ENCODE results near the gene PRKAR2A.
"Not testable (repeated sequence)": the region's sequence is repeated elsewhere in the genome, so short reads cannot be mapped to it uniquely, and the experiment has no call there.

The PRKAR2A gene

DNA sequence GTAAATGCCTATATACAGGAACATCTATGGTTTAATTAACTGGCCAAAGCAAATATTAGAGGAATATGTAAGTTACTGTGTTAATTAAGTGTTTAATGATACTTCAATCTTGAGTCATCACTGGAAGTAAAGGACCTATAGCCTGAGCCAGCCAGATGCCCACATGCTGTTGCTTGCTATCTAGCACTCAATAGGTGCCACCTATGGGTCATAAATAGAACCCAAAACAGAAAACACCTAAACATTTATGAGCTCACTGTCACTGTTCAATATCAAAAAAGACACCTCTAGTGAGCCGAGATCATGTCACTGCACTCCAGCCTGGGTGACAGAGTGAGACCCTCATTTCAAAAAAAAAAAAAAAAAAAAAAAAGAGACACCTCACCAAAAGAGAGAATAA is 82.3 kb downstream of the PRKAR2A start:
- Histone ChIP-seq H3K4me3 (no peak overlapping the region), H3K9me3 (no peaks in the 10 kb centered on the region), H3K27ac (no peak overlapping the region), H3K27me3 (no peaks in the 10 kb centered on the region), H3K36me3 (peaks cover 24 to 74% (median 37%) of the 10 kb centered on the region in 3 donors), H3K4me1 (no peaks in the 10 kb centered on the region)
- intact Hi-C loops (cut with DNase I; ENCODE audit: low total_unique reads): no loop called here
- DNase-seq: no peak
- TF ChIP-seq, protein P1, sequence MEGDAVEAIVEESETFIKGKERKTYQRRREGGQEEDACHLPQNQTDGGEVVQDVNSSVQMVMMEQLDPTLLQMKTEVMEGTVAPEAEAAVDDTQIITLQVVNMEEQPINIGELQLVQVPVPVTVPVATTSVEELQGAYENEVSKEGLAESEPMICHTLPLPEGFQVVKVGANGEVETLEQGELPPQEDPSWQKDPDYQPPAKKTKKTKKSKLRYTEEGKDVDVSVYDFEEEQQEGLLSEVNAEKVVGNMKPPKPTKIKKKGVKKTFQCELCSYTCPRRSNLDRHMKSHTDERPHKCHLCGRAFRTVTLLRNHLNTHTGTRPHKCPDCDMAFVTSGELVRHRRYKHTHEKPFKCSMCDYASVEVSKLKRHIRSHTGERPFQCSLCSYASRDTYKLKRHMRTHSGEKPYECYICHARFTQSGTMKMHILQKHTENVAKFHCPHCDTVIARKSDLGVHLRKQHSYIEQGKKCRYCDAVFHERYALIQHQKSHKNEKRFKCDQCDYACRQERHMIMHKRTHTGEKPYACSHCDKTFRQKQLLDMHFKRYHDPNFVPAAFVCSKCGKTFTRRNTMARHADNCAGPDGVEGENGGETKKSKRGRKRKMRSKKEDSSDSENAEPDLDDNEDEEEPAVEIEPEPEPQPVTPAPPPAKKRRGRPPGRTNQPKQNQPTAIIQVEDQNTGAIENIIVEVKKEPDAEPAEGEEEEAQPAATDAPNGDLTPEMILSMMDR (IDR thresholded peaks at IDR 0.05): no peak

DNA sequence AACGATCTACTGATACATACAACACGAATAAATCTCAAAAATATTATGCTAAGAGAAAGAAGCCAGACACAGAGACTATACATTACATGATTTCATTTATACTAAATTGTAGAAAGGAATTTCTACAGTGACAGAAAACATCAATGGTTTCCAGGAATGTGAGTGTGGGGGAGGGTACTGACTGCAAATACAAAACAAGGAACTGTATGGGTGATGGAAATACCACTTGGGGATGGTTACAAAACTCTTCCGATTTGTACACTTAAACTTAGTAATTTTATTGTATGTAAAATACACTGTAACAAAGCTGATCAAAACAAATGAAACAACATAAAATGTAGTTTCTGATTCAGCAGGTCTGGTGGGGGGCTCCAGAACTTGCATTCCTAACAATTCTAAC is 84.9 kb downstream of the PRKAR2A start:
- Histone ChIP-seq H3K4me1 (no peaks in the 10 kb centered on the region), H3K27ac (no peak overlapping the region), H3K27me3 (no peaks in the 10 kb centered on the region), H3K9me3 (no peaks in the 10 kb centered on the region), H3K4me3 (no peak overlapping the region), H3K36me3 (peaks cover 41 to 86% (median 46%) of the 10 kb centered on the region in 3 donors)
- no peak for DNase-seq
- intact Hi-C loops (cut with DNase I; ENCODE audit: low total_unique reads): no loop called here
- TF ChIP-seq, protein P1 (IDR thresholded peaks at IDR 0.05): no peak

DNA sequence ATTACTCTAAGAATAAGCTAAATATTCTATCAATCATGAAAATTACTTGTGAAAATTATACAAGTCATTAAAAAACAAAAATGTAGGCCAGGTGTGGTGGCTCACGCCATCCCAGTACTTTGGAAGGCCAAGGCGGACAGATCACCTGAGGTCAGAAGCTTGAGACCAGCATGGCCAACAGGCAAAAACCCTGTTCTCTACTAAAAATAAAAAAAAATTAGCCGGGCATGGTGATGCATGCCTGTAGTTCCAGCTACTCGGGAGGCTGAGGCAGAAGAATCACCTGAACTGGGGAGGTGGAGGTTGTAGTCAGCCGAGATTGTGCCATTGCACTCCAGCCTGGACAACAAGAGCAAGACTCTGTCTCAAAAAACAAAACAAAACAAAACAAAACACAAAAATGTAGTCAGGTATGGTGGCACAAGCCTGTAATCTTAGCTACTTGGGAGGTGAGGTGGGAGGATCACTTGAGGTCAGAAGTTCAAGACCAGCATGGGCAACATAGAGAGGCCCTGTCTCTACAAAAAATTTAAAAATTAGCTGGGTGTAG is 87.6 kb downstream of the PRKAR2A start:
- intact Hi-C loops (cut with DNase I; ENCODE audit: low total_unique reads); H3K4me3 ChIP-seq; H3K9me3 ChIP-seq; H3K4me1 ChIP-seq; H3K27me3 ChIP-seq; H3K27ac ChIP-seq; DNase-seq: not testable (repeated sequence)
- H3K36me3 ChIP-seq: peaks cover 53 to 92% (median 64%) of the 10 kb centered on the region in 3 donors

DNA sequence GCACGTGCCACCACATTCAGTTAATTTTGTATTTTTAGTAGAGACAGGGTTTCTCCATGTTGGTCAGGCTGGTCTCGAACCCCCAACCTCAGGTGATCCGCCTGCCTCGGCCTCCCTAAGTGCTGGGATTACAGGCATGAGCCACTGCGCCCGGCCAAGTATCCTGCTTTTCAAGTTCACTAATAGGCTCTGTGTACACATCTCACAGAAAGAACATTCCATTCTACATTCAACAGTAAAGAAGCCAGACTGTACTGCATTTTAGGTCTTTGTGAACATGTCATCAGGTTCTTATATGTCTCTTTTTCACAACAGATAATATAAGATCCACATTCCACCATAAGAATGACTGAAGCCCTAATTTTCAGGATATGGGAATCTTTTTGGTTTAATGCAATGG is 88.1 kb downstream of the PRKAR2A start:
- DNase-seq; H3K4me3 ChIP-seq; intact Hi-C loops (cut with DNase I; ENCODE audit: low total_unique reads); H3K4me1 ChIP-seq; H3K27me3 ChIP-seq; H3K9me3 ChIP-seq; H3K27ac ChIP-seq: not testable (repeated sequence)
- peaks cover 48 to 88% (median 59%) of the 10 kb centered on the region in 3 donors for H3K36me3 ChIP-seq

DNA sequence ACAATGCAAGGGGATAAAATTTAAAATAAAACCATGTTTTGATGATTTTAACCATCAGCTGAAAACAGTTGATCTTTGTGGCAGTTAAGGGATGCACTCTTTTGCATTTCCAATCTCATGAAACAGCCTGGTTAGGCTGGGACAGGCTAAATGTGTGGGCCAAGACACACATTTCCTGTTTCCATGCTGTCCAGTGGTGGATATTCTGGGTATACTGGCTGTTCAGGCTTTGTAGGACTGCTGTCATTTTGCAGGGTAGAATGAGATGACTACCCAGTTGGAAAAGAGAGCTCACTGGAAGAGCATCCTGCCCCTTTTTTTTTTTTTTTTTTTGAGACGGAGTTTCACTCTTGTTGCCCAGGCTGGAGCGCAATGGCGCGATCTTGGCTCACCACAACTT is 88.6 kb downstream of the PRKAR2A start:
- intact Hi-C loops (cut with DNase I; ENCODE audit: low total_unique reads): no loop called here
- Histone ChIP-seq H3K4me1 (no peaks in the 10 kb centered on the region), H3K36me3 (peaks cover 43 to 88% (median 59%) of the 10 kb centered on the region in 3 donors), H3K9me3 (no peaks in the 10 kb centered on the region), H3K27me3 (no peaks in the 10 kb centered on the region), H3K4me3 (no peak overlapping the region), H3K27ac (no peak overlapping the region)
- no peak for DNase-seq
- TF ChIP-seq, protein P1 (IDR thresholded peaks at IDR 0.05): no peak

DNA sequence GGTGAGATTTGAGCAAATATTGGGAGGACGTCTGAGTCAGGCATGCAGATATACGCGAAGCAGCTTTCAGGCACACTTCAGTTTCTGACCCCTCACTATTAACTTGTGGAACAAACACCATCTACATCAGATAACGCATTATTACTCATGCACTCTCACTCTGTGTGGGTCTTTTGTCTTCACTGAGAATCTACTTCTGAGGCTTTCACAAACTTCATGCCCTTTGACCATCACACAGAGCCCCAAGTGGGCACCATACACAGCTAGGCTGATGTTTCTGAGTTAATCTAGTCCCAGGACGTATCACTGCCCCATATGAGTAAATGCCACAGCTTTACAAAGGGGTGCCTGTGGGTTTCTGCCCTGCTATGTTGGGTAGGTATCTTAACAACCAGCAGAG is 91.0 kb downstream of the PRKAR2A start:
- Histone ChIP-seq H3K4me1 (no peaks in the 10 kb centered on the region), H3K9me3 (no peaks in the 10 kb centered on the region), H3K36me3 (peaks cover 47 to 77% (median 55%) of the 10 kb centered on the region in 3 donors), H3K27ac (no peak overlapping the region), H3K4me3 (no peak overlapping the region), H3K27me3 (no peaks in the 10 kb centered on the region)
- intact Hi-C loops (cut with DNase I; ENCODE audit: low total_unique reads): no loop called here
- no peak for DNase-seq
- TF ChIP-seq, protein P1 (IDR thresholded peaks at IDR 0.05): no peak

DNA sequence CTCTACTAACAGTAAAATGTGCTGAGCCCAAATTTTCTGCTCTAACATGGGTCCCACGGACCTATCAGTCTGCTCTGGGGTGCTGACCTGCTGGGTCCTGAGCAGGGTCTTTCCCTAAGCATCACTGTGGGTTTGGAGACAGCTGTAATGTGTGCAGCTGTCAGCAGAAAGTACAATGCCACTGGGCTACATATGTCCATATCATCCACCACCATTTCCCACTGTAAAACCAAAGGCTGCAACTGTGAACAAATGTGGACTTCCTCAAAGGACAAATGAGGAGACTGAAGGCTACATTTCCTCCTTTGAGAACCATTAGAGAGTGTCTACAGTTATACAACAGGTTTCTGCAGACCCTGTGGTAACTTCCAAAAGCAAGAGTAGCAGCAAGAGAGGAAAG is 96.8 kb downstream of the PRKAR2A start:
- intact Hi-C loops (cut with DNase I; ENCODE audit: low total_unique reads): no loop called here
- Histone ChIP-seq H3K27ac (no peak overlapping the region), H3K4me1 (peaks cover 0 to 9% (median 0%) of the 10 kb centered on the region in 4 donors), H3K4me3 (no peak overlapping the region), H3K36me3 (peaks cover 38 to 65% (median 42%) of the 10 kb centered on the region in 3 donors), H3K27me3 (no peaks in the 10 kb centered on the region), H3K9me3 (no peaks in the 10 kb centered on the region)
- DNase-seq: no peak
- TF ChIP-seq, protein P1 (IDR thresholded peaks at IDR 0.05): no peak
